Motor neuron (in vitro differentiated cells): ENCODE results near the gene DOCK10. TPM values are rescaled to one million over a fixed set of nuclear protein-coding genes. Genes with fewer than 3 reads are reported as not detected.
"Not testable (repeated sequence)": the region's sequence is repeated elsewhere in the genome, so short reads cannot be mapped to it uniquely, and the experiment has no call there.

ENCODE experiments used
- ATAC-seq, 8 experiments: fragments of 200-7000 bp; cut with Tn5 transposase; replicated peaks in 6 of 8; 2 replicates each; pipeline ENCODE4 v1.8.0; 2021; ENCODE audit warnings: mild to moderate bottlenecking in 8 of 8, moderate library complexity in 8 of 8
- H3K27ac ChIP-seq, 2 donors: fragments of 250-450 bp; sonication (Bioruptor Pico); 2 replicates each; pipeline ENCODE4 v1.9.0; 2021; ENCODE audit warnings: antibody characterized with exemption in 2 of 2, mild to moderate bottlenecking in 2 of 2, moderate library complexity in 1 of 2
- H3K4me1 ChIP-seq, 2 donors: fragments of 250-450 bp; sonication (Bioruptor Pico); replicated peaks in 1 of 2; 2 replicates each; pipeline ENCODE4 v1.6.1; 2021; ENCODE audit warnings: antibody characterized with exemption in 2 of 2, mild to moderate bottlenecking in 2 of 2, moderate library complexity in 1 of 2
- H3K4me3 ChIP-seq, 5 donors: fragments of 250-450 bp; sonication (Bioruptor Pico); 2 replicates each; pipeline ENCODE4 v1.9.0; 2021; ENCODE audit warnings: antibody characterized with exemption in 5 of 5, mild to moderate bottlenecking in 5 of 5, moderate library complexity in 4 of 5
- WGBS, 10 experiments: fragments of 450-650 bp; shearing (Covaris generic); methylation state at CpG; one replicate each; pipeline ENCODE4 v1.0.0; 2022; 5-methylcytosine and 5-hydroxymethylcytosine counted together
- in situ Hi-C, 9 experiments: fragments of 400-800 bp; cut with MboI; loops; one replicate each; pipeline ENCODE4 v1.15.0; 2021; ENCODE audit warnings: low sequenced_read_pairs in 9 of 9, low pct_unique_long_range_greater_than_20kb in 2 of 9; ENCODE audit not compliant: unreplicated experiment in 9 of 9
- total RNA-seq, 8 experiments: library from RNA; unstranded; fragments of 300-600 nt; gene quantifications; 2 replicates each; pipeline versions ENCODE4 v1.2.3 to v1.2.4, GENCODE V29; 2022

DOCK10 gene
- total RNA-seq, 8 experiments from 2014 or later, result 1.7 to 151 (median 5.2) TPM

DNA sequence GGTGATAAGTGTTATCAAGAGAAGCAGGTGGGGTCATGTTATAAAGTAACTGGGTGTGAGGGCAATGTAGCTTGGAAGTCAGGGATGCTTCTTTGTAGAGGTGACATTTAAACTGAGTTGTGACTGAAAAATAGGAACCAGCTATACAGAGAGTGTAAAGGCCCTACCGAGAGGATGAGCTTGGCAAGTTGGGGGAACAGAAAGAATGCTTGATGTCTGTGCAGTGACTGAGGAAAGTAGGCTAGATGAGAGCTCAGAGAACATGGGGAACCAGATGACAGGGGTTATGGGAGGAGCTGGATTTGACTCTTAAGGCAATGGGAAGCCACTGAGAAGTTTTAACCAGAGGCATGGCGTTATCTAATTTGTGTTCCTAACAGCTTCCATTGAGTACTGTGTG lies 115.3 kb downstream of the DOCK10 start:
- WGBS, 10 experiments, result 83 to 100% (median 92%) methylated on average over 1 to 2 of the region's 2 CpGs; no CpG with 5 or more reads in 4 of the 10 experiments

DNA sequence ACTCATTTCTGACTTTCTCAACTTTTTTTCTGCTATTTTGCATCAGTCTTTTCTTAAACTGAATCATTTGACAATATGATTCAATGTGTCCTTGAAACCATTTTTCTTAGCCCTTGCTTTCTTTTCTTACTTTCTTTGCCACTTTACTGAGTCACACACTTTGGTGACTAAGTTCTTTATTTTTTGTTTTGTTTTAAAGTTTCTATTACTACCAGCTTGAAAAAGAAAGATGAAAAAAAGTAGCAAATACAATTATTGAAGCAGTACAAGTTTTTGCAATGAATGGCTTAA lies 116.5 kb downstream of the DOCK10 start:
- in situ Hi-C loops, result no loop called here
- ATAC-seq, result no peak
- Histone ChIP-seq H3K4me3 (no peak overlapping the region), H3K27ac (no peak overlapping the region), H3K4me1 (no peaks in the 10 kb centered on the region)

More for the DNA sequence above, 115.3 kb downstream of the DOCK10 start:
- no peak overlapping the region for H3K4me3 ChIP-seq
- no peak overlapping the region for H3K27ac ChIP-seq
- peaks cover 0 to under 1% of the 10 kb centered on the region in 2 donors for H3K4me1 ChIP-seq
- no peak for ATAC-seq
- in situ Hi-C loops, result no loop called here

DNA sequence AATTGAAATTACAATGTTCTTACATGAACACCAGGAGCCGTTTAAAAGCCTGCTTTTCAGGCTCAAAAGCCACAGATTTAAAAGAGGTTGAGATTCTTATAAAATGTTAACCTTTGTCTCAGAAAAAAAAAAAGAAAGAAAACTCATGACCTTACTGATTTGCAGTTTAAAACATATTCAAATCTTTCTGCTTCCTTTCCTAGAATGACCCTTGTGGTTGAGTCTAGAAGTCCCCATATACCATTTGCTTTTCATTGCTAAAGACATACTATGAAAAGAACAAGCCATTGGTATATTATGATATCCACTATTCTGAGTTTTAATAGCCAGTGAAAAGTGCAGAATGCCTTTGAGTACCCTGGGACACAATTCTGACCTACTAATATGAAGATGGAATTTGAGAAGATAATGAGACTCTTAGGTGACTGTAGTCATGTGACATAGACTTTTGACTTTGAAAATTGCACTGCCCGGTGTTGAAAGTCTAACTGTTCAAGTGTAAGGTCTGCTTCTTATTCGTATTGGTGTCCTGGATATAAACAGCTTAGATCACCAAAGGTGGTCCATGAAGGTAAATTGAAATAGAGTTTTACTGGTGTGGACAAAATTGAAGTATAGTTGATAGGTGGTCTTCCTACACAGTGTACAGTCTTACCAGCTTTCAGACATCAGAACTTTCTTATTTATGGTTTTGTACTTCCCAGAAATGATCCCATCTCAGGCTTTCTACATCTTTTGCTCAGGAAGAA lies 117.0 kb downstream of the DOCK10 start:
- ATAC-seq, result no peak
- H3K4me3 ChIP-seq, result no peak overlapping the region
- WGBS, 10 experiments, result 80 to 100% (median 86%) methylated on average over 1 to 3 of the region's 3 CpGs; no CpG with 5 or more reads in 2 of the 10 experiments
- in situ Hi-C loops, result no loop called here
- no peaks in the 10 kb centered on the region for H3K4me1 ChIP-seq
- H3K27ac ChIP-seq, result no peak overlapping the region

DNA sequence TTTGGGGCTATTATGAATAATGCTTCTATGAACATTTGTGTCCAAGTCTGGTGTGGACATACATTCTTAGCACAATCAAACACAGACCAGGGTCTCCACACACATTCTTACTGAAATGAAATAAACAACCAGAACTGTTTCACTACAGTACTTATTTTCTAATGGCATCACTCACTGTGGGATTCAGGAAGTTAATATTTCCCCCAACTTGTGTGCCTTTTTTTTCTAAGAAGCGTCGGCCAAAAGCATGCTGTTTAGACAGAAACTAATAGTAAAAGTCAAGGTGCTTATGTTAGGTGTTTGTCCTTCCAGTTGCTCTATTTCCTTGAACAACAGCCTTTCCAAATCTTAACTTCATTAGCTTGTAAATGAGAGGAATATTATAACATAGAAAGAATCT lies 117.6 kb downstream of the DOCK10 start:
- in situ Hi-C loops, result no loop called here
- ATAC-seq, result no peak
- no peaks in the 10 kb centered on the region for H3K4me1 ChIP-seq
- H3K4me3 ChIP-seq, result no peak overlapping the region
- WGBS, 10 experiments, result 80 to 100% (median 100%) methylated on average over 1 to 2 of the region's 2 CpGs; no CpG with 5 or more reads in 1 of the 10 experiments
- H3K27ac ChIP-seq, result no peak overlapping the region

DNA sequence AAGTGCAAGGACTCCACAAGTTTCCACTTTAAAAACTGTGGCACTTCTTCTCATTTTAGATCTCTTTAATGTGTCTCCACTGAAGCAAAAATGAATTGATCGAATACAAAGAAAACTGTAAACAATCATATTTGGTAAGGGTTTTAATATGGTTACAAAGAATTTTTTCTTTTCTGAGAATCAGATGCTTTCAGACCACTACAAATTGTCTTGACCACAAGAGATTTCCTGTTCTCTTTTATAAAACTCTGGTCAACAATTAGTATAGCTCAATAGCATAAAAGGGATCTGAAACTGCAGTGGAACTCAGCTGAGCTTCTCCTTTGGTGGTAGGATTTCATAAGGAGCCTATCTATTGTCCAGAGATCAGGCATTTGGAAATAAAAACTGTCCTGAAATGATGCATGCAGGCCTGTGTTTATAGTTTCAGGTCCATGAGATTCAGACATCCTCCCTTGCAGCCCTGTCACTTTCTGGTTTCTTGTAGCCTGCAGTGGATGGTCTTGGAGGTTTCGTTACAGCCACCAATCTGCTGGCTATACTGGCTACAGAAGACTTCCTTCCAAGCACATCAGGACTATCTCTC lies 120.0 kb downstream of the DOCK10 start:
- no peak for ATAC-seq
- no peak overlapping the region for H3K4me3 ChIP-seq
- WGBS, 10 experiments, result 0 to 100% (median 56%) methylated on average over 1 to 2 of the region's 2 CpGs; no CpG with 5 or more reads in 2 of the 10 experiments
- in situ Hi-C loops, result no loop called here
- no peaks in the 10 kb centered on the region for H3K4me1 ChIP-seq
- no peak overlapping the region for H3K27ac ChIP-seq

DNA sequence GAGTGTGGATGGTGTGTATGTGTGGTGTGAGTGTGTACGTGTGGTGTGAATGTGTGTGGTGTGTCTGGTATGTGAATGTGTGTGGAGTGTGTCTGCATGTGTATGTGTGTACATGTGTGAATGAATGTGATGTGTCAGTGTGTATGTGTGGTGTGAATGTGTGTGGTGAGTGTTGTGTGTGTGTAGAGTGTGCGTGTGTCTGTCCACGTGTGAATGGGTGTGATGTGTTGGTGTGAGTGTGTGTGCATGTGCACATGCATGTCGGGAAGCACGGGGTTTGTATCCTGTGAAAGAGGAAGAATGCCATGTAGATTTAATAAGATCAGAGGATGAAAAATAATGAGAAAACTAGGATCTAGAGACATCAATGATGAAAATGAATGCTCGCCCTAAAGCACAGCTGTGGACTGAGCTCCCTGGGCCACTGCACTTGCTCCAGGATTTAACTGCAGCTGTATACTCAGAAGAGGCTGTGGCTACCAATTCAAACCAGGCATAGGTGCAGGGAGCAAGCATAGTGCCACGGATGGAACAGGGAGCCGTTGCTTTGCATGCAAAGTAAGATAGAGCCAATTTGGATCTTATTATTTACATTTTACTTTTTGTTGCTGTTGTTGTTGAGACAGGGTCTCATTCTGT lies 122.7 kb downstream of the DOCK10 start:
- H3K4me1 ChIP-seq, result no peaks in the 10 kb centered on the region
- peak in 1 of 8 experiments; percentile 25 for ATAC-seq
- no peak overlapping the region for H3K27ac ChIP-seq
- no peak overlapping the region for H3K4me3 ChIP-seq
- 67 to 100% (median 89%) methylated on average over 2 to 7 of the region's 8 CpGs; no CpG with 5 or more reads in 1 of the 10 experiments for WGBS, 10 experiments
- in situ Hi-C loops, result no loop called here

DNA sequence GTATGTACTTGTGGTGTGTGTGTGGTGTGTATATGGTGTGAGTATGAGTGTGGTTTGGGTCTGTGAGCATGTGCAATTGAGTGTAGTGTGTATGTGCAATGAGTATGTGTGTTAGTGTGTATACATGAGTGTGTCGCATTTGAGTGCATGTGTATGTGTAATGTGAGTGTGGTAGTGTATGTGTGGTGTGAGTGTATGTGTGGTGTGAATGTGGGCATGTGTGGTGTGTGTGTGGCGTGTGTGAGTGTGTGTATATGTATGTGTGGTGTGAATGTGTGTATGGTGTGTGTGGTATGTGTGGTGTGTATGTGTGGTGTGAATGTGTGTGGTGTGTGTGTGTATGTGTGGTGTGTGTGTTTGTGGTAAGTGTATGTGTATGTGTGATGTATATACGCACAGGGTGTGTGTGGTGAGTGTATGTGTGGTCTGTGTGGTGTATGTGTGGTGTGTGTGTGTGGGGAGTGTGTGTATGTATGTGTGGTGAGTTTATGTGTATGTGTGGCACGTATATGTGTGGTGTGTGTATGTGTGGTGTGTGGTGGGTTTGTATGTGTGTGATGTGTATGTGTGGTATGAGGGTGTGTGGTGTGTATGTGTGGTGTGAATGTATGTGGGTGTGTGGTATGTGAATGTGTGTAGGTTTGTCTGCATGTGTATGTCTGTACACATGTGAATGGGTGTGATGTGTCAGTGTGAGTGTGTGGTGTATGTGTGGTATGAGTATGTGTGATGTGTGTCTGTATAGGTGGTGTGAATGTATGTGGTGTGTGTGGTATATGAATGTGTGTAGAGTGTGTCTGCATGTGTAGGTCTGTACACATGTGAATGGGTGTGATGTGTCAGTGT lies 123.4 kb downstream of the DOCK10 start:
- Histone ChIP-seq H3K4me3 (no peak overlapping the region), H3K27ac (no peak overlapping the region), H3K4me1 (no peaks in the 10 kb centered on the region)
- WGBS, 10 experiments, result 80 to 100% (median 96%) methylated on average over 1 to 3 of the region's 4 CpGs; no CpG with 5 or more reads in 2 of the 10 experiments
- ATAC-seq, result no peak
- in situ Hi-C loops, result no loop called here

DNA sequence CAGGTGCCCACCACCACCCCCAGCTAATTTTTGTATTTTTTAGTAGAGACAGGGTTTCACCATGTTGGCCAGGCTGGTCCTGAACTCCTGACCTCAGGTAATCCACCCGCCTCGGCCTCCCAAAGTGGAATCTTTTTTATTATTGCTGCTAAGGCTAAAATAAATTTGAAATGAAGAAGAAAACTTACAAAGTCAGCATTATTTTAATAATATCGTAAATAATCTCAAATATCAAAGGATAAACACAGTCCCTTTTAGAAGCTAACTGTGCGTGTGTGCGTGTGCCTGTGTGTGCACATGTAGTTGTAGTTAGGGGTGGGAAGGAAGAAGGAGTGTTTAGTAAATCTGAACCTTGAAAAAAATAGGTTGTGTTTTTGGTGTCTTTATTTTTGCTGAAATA lies 125.0 kb downstream of the DOCK10 start:
- H3K27ac ChIP-seq, H3K4me1 ChIP-seq, in situ Hi-C loops, H3K4me3 ChIP-seq, ATAC-seq: not testable (repeated sequence)
- 80 to 100% (median 90%) methylated on average over 1 to 5 of the region's 5 CpGs; no CpG with 5 or more reads in 1 of the 10 experiments for WGBS, 10 experiments

DNA sequence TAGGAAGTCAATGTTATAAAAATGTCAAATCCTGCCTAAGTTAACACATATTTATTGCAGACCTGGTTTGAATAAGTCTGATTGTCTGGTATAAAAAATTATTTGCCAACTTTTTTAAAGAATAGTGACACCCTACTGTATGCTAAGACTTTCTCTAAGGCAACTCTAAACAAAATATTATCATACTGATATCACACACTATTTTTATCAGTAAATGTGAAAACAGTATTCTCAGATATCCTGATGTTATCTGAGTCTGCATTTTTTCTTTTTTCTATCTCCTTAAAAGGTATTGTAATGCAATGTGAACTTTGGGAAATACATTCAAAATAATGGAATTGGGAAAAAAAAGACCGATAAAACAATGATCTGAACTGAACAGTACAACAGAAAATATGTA lies 127.1 kb downstream of the DOCK10 start:
- no peak overlapping the region for H3K4me3 ChIP-seq
- no peak overlapping the region for H3K27ac ChIP-seq
- ATAC-seq, result peak in 1 of 8 experiments; percentile 15
- peaks cover 2 to 6% of the 10 kb centered on the region in 2 donors for H3K4me1 ChIP-seq
- in situ Hi-C loops, result no loop called here
- 30 to 100% (median 100%) methylated on average over 1 of the region's 1 CpG; no CpG with 5 or more reads in 1 of the 10 experiments for WGBS, 10 experiments

DNA sequence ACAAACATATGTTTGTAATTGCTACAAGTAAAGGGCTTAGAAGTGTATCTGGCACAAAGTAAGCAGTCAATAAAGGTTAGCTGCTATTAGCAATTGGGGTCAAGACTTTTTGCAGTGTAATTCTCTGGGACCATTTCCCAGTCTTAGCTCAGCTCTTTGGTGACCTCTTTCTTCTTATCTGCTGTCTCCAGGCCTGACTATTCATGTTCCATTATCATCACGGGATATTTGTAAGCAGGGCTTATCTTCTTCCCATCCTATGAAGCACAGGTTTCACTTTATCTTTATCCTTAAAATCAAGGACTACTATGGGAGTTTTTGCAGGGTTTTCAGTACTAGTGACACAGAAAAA lies 131.7 kb downstream of the DOCK10 start:
- Histone ChIP-seq H3K4me1 (peaks cover 9 to 10% of the 10 kb centered on the region in 2 donors), H3K27ac (no peak overlapping the region), H3K4me3 (no peak overlapping the region)
- in situ Hi-C loops, result no loop called here
- ATAC-seq, result peak in 1 of 8 experiments; percentile 31
- WGBS, 10 experiments, result 15 to 92% (median 57%) methylated on average over 1 of the region's 1 CpG; no CpG with 5 or more reads in 3 of the 10 experiments

DNA sequence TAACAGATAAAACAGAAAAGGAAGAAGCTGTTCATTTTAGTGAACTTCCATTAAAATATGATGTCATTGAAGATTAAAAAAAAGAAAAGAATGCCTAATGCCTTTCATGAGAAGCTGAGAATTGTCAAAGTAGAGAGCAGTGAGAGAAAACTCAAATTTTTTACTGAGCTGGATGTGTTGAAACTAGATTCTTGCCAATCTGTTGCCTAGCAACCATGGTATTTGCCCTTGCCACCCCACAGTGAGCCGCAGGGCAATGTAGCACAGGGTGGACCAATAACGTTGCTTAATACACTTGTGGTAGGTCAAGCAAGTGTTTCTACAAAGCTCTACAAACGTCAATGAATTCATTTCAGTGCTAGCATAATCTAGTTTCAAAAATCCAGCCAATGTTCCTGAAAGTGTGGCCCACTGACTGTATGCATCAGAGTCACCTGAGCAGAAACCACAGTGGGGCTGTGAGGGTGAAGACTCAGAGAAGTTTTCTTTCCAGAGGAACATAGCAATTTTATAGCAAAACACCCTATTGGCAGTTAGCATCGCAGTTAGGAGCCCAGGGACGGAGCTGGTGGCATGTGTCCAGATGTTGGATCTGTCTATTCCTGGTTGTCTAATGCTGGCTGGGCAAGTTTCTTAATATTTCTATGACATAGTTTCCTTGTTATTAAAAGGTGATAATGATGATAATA lies 132.2 kb downstream of the DOCK10 start:
- Histone ChIP-seq H3K27ac (no peak overlapping the region), H3K4me3 (no peak overlapping the region), H3K4me1 (peaks cover 9 to 10% of the 10 kb centered on the region in 2 donors)
- ATAC-seq, result peak; percentile 68 to 93 (median 80)
- in situ Hi-C loops, result no loop called here
- WGBS, 10 experiments, result 10 to 86% (median 43%) methylated on average over 1 to 5 of the region's 5 CpGs; no CpG with 5 or more reads in 1 of the 10 experiments

DNA sequence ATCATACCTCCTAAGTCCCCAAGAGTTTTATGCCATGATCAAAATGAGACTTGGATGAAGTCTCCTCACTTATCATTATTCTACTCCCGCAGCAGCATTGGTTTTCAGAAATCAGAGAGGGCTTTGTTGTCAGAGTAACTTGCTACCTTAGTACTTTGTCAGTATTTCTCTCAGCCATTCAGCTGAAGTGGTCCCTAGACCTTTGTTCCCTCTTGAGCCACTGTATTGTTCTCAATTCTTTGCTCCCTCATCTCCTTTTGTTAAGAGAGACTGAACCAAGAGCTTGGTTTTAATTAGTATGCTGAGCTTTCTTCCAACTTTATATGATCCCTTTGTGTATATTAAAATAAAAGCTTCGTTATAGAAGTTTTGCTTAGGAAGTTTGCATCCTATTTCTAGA lies 133.4 kb downstream of the DOCK10 start:
- in situ Hi-C loops, result no loop called here
- 6 to 100% (median 37%) methylated on average over 1 to 2 of the region's 2 CpGs for WGBS, 10 experiments
- Histone ChIP-seq H3K27ac (no peak overlapping the region), H3K4me1 (peaks cover 9 to 10% of the 10 kb centered on the region in 2 donors), H3K4me3 (no peak overlapping the region)
- ATAC-seq, result peak in 4 of 8 experiments; percentile 42 to 74 (median 59)
